Spleen (tissue), 11 donors: ENCODE results near the gene EDC3. TPM values are rescaled to one million over a fixed set of nuclear protein-coding genes. Genes with fewer than 3 reads are reported as not detected.
A peak's percentile ranks its signal among the peaks of the same experiment; 100 is the strongest.
"Not testable (repeated sequence)": the region's sequence is repeated elsewhere in the genome, so short reads cannot be mapped to it uniquely, and the experiment has no call there.

Source experiments
- DNase-seq: peaks from one replicate; pipeline ENCODE4 v3.0.0-alpha.2; 2020
- H3K27ac ChIP-seq, 8 donors: fragments of 200-600 bp; sonication (generic) in 7 of 8; 1 replicate in 4 of 8; 2 replicates in 4 of 8; pipeline versions ENCODE4 v1.5.0 to v1.8.0; 2016 to 2021; ENCODE audit warnings: inconsistent platforms in 4 of 8, mild to moderate bottlenecking in 4 of 8, moderate library complexity in 1 of 8
- H3K27me3 ChIP-seq, 7 donors: fragments of 200-600 bp; sonication (generic) in 6 of 7; replicated peaks in 1 of 7; 1 replicate in 4 of 7; 2 replicates in 3 of 7; pipeline versions ENCODE4 v1.5.0 to v1.8.0; 2016 to 2021; ENCODE audit warnings: inconsistent platforms in 3 of 7, mild to moderate bottlenecking in 1 of 7
- H3K36me3 ChIP-seq, 6 donors: fragments of 200-600 bp; sonication (generic) in 5 of 6; 1 replicate in 4 of 6; 2 replicates in 2 of 6; pipeline versions ENCODE4 v1.5.0 to v1.8.0; 2016 to 2021; ENCODE audit warnings: inconsistent platforms in 2 of 6
- H3K4me1 ChIP-seq, 6 donors: fragments of 200-600 bp; sonication (generic) in 5 of 6; 1 replicate in 3 of 6; 2 replicates in 3 of 6; pipeline versions ENCODE4 v1.5.0 to v1.8.0; 2016 to 2021; ENCODE audit warnings: inconsistent platforms in 3 of 6
- H3K4me3 ChIP-seq, 8 donors: fragments of 200-600 bp; sonication (generic) in 7 of 8; 1 replicate in 4 of 8; 2 replicates in 4 of 8; pipeline versions ENCODE4 v1.5.0 to v1.8.0; 2016 to 2021; ENCODE audit warnings: inconsistent platforms in 4 of 8, mild to moderate bottlenecking in 4 of 8, moderate library complexity in 2 of 8
- H3K9me3 ChIP-seq, 8 donors: fragments of 200-600 bp; sonication (generic) in 7 of 8; 1 replicate in 4 of 8; 2 replicates in 4 of 8; pipeline versions ENCODE4 v1.5.0 to v1.8.0; 2016 to 2021; ENCODE audit warnings: inconsistent platforms in 4 of 8
- POLR2A ChIP-seq, 3 donors: fragments of 450-650 bp; IDR thresholded peaks; one replicate each; pipeline ENCODE4 v1.5.1; 2017; ENCODE audit warnings: antibody characterized with exemption in 3 of 3, mild to moderate bottlenecking in 1 of 3
- POLR2AphosphoS5 ChIP-seq, 3 donors: sonication (generic); formaldehyde crosslinking; IDR thresholded peaks; one replicate each; pipeline ENCODE4 v1.5.1; 2017; ENCODE audit warnings: antibody characterized with exemption in 3 of 3
- WGBS, 5 donors: extraction: QIAGEN DNeasy Blood & Tissue Kit in 3 of 5; methylation state at CpG; one replicate each; pipeline versions ENCODE4 v1.1.5 to v1.1.7; 2013 to 2018; 5-methylcytosine and 5-hydroxymethylcytosine counted together
- intact Hi-C: fragments of 100-400 bp; cut with DNase I; formaldehyde crosslinking; loops from one replicate; pipeline ENCODE4 v1.15.0; 2023; ENCODE audit warnings: low total_unique reads
- polyA plus RNA-seq, 3 donors: library from polyadenylated mRNA; stranded (reverse); fragments of 200-250 nt; gene quantifications; one replicate each; pipeline ENCODE4 v1.2.1, GENCODE V29; 2013
- total RNA-seq, 7 donors: library from RNA; depleted of rRNA in 3 of 7; stranded (reverse); fragments of >200 nt in 3 of 7; fragmentation: NEBNext Ultra II Directional in 4 of 7; extraction: Animal tissue kit (Norgen Biotek cat#: 25700) in 4 of 7; gene quantifications; one replicate each; pipeline versions ENCODE4 v1.1.0 to v1.2.1, GENCODE V29; 2016 to 2021
- TF ChIP-seq, protein P1 (sequence below), 11 experiments: fragments of 200-600 bp in 7 of 11; fragments of 450-650 bp in 4 of 11; sonication (generic) in 4 of 11; IDR thresholded peaks in 8 of 11; conservative IDR thresholded peaks in 3 of 11; 1 replicate in 7 of 11; 2 replicates in 4 of 11; pipeline versions ENCODE4 v1.4.0 to v1.8.0; 2016 to 2021; ENCODE audit warnings: antibody characterized with exemption in 11 of 11, inconsistent platforms in 4 of 11, mild to moderate bottlenecking in 1 of 11
- donor health status: healthy with polysubstance abuse.
- donor health status: DM: no; HTN: no; CAD: no; lungs with moderate emphysema.
- donor health status: DM: no; HTN: no; CAD: no.
- donor health status: Bipolar disorder and iron deficiency.
- donor health status: healthy.
- donor health status: DM: no; HTN: no; CAD: no.
- donor health status: DM: yes; HTN: yes; CAD: no.

EDC3 gene
- total and polyA plus RNA-seq, 10 donors = 8.3 to 32.5 (median 17.9) TPM

DNA sequence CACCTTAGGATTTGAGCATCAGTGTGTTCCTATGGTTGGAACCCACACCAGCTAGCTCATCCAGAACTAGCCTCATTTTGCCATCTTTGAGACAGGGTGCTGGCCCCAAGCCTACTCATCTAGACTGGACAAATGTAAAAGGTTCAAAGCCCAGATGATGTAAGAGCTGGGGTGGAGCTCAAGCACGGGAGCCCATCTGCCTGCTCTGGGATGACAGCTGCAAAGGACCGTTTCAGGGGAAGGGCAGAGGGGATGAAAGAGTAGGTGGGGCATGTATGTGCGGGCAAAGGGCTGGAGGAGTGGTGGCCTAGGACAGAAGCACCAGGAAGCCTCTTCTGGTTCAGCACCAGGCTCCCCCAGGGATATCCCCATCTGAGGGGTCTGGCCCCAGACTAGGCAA is 64.4 kb downstream of the EDC3 start:
- DNase-seq = no peak
- no peaks in the 10 kb centered on the region for H3K27me3 ChIP-seq
- H3K4me1 ChIP-seq = peaks cover 12 to 66% (median 39%) of the 10 kb centered on the region in 6 donors
- peaks cover 0 to 100% (median 88%) of the 10 kb centered on the region in 6 donors for H3K36me3 ChIP-seq
- intact Hi-C loops = loop anchor here (5.0 kb wide), 1 partner anchor 259 kb away; no protein-coding TSS in a partner anchor
- TF ChIP-seq POLR2A (IDR thresholded peaks at IDR 0.05) = no peak
- TF ChIP-seq POLR2AphosphoS5 (IDR thresholded peaks at IDR 0.05) = no peak
- TF ChIP-seq, protein P1, sequence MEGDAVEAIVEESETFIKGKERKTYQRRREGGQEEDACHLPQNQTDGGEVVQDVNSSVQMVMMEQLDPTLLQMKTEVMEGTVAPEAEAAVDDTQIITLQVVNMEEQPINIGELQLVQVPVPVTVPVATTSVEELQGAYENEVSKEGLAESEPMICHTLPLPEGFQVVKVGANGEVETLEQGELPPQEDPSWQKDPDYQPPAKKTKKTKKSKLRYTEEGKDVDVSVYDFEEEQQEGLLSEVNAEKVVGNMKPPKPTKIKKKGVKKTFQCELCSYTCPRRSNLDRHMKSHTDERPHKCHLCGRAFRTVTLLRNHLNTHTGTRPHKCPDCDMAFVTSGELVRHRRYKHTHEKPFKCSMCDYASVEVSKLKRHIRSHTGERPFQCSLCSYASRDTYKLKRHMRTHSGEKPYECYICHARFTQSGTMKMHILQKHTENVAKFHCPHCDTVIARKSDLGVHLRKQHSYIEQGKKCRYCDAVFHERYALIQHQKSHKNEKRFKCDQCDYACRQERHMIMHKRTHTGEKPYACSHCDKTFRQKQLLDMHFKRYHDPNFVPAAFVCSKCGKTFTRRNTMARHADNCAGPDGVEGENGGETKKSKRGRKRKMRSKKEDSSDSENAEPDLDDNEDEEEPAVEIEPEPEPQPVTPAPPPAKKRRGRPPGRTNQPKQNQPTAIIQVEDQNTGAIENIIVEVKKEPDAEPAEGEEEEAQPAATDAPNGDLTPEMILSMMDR (IDR thresholded peaks at IDR 0.05 in 8 of 11, conservative IDR thresholded peaks at IDR 0.05 in 3 of 11) = no peak
- WGBS, 5 donors = 68 to 90% (median 77%) methylated on average over 3 of the region's 3 CpGs
- peak overlapping the region in 3 of 8 donors; percentile 56 to 81 (median 68) for H3K27ac ChIP-seq
- no peak overlapping the region for H3K4me3 ChIP-seq
- H3K9me3 ChIP-seq = no peaks in the 10 kb centered on the region

DNA sequence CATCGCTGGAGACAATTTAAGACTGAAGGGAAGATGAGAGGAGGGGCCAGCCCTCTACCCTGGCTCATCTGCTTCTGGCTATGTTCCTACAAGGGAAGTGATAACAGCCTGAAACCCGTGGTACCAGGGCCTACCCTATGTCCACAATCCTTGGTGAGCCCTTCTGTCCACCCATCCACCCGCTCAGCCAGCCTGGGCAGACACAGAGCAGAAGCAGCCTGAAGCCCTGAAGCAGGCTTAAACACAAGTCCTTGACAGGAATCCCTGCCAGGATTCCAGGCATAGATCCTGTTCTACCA is 64.8 kb downstream of the EDC3 start:
- Histone ChIP-seq H3K27ac (peak overlapping the region in 4 of 8 donors; percentile 49 to 81 (median 62)), H3K9me3 (no peaks in the 10 kb centered on the region), H3K36me3 (peaks cover 0 to 100% (median 88%) of the 10 kb centered on the region in 6 donors), H3K4me3 (no peak overlapping the region), H3K4me1 (peaks cover 13 to 70% (median 43%) of the 10 kb centered on the region in 6 donors), H3K27me3 (no peaks in the 10 kb centered on the region)
- DNase-seq = no peak
- TF ChIP-seq POLR2A (IDR thresholded peaks at IDR 0.05) = no peak
- TF ChIP-seq, protein P1 (IDR thresholded peaks at IDR 0.05 in 8 of 11, conservative IDR thresholded peaks at IDR 0.05 in 3 of 11) = no peak
- no peak for TF ChIP-seq POLR2AphosphoS5 (IDR thresholded peaks at IDR 0.05)
- 72 to 79% (median 76%) methylated on average over 3 of the region's 3 CpGs for WGBS, 5 donors
- intact Hi-C loops = loop anchor here (5.0 kb wide), 1 partner anchor 259 kb away; no protein-coding TSS in a partner anchor

DNA sequence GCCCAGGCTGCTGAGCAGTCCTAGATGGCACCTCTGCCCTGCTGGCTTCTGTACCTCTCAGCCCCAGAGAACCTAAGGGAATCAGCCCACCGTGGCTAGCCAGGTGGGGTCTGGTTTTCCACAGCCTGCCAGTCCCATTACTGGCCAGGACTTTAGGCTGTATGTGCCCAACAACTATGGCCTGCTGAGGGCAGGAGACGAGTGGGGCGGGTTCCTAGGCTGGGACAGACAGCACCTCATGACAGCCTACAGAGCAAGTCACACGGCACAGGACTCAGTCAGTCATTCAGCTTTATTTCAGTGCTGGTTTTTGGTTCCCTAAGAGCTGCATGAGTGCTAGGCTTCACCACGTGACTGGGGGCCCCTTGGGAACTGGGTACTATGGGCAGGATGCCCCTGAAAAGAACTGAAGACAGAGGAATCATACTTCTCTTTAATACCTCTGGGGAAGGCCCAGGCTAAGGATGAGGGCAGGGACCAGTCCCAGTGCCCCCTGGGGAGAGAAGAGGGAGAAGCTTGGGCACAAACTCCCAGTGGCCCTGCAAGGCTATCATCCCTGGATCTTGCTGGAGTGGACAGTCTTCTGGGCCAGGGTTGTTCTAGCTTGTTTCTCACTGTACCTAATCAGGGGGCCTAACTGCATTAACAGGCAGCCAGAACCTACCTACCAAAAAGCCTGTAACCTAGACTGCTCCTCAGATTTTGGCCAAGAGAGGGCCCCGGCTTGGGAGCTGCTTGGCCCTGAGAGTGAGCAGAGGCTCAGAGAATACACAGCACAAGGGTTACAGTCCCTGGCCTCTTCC is 65.3 kb downstream of the EDC3 start:
- WGBS, 5 donors = 59 to 80% (median 70%) methylated on average over 5 to 6 of the region's 6 CpGs; no CpG with 5 or more reads in 1 of the 5 donors
- intact Hi-C loops = loop anchor here (5.0 kb wide), 1 partner anchor 258 kb away; no protein-coding TSS in a partner anchor
- H3K4me1 ChIP-seq = peaks cover 13 to 73% (median 45%) of the 10 kb centered on the region in 6 donors
- no peak for TF ChIP-seq POLR2A (IDR thresholded peaks at IDR 0.05)
- TF ChIP-seq POLR2AphosphoS5 (IDR thresholded peaks at IDR 0.05) = peak in 2 of 3 donors; percentile 24 to 40
- no peaks in the 10 kb centered on the region for H3K9me3 ChIP-seq
- peak; percentile 90 for DNase-seq
- H3K27ac ChIP-seq = peak overlapping the region; percentile 35 to 81 (median 52)
- H3K27me3 ChIP-seq = no peaks in the 10 kb centered on the region
- H3K36me3 ChIP-seq = peaks cover 2 to 100% (median 88%) of the 10 kb centered on the region in 6 donors
- H3K4me3 ChIP-seq = no peak overlapping the region

DNA sequence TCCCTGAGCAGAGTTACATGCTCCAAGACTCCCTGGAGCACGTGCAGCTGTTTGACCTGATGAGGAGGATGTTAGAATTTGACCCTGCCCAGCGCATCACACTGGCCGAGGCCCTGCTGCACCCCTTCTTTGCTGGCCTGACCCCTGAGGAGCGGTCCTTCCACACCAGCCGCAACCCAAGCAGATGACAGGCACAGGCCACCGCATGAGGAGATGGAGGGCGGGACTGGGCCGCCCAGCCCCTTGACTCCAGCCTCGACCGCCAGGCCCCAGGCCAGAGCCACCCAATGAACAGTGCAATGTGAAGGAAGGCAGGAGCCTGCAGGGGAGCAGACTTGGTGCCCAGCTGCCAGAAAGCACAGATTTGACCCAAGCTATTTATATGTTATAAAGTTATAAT is 66.1 kb downstream of the EDC3 start:
- not testable (repeated sequence) for DNase-seq, H3K27me3 ChIP-seq, H3K9me3 ChIP-seq, H3K4me3 ChIP-seq
- Histone ChIP-seq H3K27ac (peak overlapping the region in 7 of 8 donors; percentile 35 to 81 (median 56)), H3K4me1 (peaks cover 13 to 75% (median 45%) of the 10 kb centered on the region in 6 donors), H3K36me3 (peaks cover 4 to 100% (median 90%) of the 10 kb centered on the region in 6 donors)
- 80 to 94% (median 89%) methylated on average over 1 to 10 of the region's 10 CpGs; no CpG with 5 or more reads in 1 of the 5 donors for WGBS, 5 donors
- TF ChIP-seq POLR2AphosphoS5 (IDR thresholded peaks at IDR 0.05) = peak in 1 of 3 donors; percentile 60
- intact Hi-C loops = loop anchor here (5.0 kb wide), 1 partner anchor 257 kb away; no protein-coding TSS in a partner anchor

DNA sequence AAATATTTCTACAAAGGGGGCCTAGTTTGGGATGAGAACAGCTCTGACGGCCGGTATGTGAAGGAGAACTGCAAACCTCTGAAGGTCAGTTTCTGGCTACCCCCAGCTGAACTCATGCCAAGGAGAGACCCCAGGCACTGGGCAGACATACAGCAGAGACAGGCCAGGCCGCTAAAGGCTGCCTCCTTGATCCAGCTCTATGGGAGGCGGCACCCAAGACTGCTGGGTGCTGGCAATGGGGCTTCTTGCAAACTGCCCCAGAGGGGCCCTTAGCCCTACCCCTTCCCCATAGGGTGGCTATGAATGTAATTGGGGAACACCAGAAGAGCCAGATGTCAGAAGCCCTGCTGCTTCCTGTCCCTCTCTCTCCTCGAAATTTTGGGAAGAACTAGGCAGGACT is 66.9 kb downstream of the EDC3 start:
- Histone ChIP-seq H3K9me3 (no peaks in the 10 kb centered on the region), H3K36me3 (peaks cover 4 to 100% (median 91%) of the 10 kb centered on the region in 6 donors), H3K4me3 (no peak overlapping the region), H3K27ac (peak overlapping the region in 3 of 8 donors; percentile 72 to 81 (median 73)), H3K4me1 (peaks cover 13 to 78% (median 45%) of the 10 kb centered on the region in 6 donors), H3K27me3 (no peaks in the 10 kb centered on the region)
- WGBS, 5 donors = 52 to 72% (median 61%) methylated on average over 4 to 5 of the region's 5 CpGs
- TF ChIP-seq, protein P1 (IDR thresholded peaks at IDR 0.05 in 8 of 11, conservative IDR thresholded peaks at IDR 0.05 in 3 of 11) = no peak
- TF ChIP-seq POLR2A (IDR thresholded peaks at IDR 0.05) (no peak), POLR2AphosphoS5 (IDR thresholded peaks at IDR 0.05) (no peak)
- DNase-seq = no peak
- intact Hi-C loops = no loop called here
